SU-DHL-6 (cell line): Measurements from ENCODE around the gene GRM3.

Experiments used
- CTCF ChIP-seq: fragments of 200-600 bp; sonication (generic); IDR thresholded peaks from one replicate; pipeline ENCODE4 v1.5.1; 2017; ENCODE audit warnings: antibody characterized with exemption, mild to moderate bottlenecking, low read length, moderate library complexity; ENCODE audit not compliant: insufficient read depth, poor library complexity, severe bottlenecking
- EZH2phosphoT487 ChIP-seq: fragments of 200-600 bp; sonication (generic), shearing (Covaris generic); conservative IDR thresholded peaks from 2 replicates; pipeline ENCODE4 v1.6.1; 2018; ENCODE audit warnings: mild to moderate bottlenecking, antibody characterized with exemption, low read length, moderate library complexity, mixed read lengths

DNA sequence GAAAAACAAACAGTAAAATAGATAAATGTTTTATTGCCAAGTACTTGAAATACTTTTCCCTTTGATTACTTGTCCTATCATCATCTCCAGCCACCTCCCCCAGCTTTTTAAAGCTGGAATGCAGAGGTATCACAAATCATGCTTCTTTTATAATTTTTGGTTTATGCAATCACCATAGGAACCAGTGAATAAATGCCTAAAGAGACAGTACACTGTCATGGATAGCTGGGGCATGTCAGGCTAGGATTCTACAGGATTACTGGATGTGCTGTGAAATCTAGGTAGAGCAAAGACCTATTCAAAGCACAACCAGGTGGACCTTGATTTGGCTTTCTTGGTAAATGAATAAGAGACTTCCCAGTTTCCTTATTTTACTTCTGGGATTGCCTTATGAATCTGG is 257.2 kb downstream of the GRM3 start:
- TF ChIP-seq CTCF = no peak
- no peak for TF ChIP-seq EZH2phosphoT487
